PC-9 (cell line): ENCODE results near the gene MMAB. TPM values are rescaled to one million over a fixed set of nuclear protein-coding genes. Genes with fewer than 3 reads are reported as not detected.

Source experiments
- BruUV-seq: library from RNA; stranded (reverse); fragments of 400-500 nt; replicated peaks from 2 replicates; lab custom pipeline; 2021; lab: Mats Ljungman, UMichigan
- CTCF ChIA-PET: fragments of 300-600 bp; sonication (Branson Sonifier 250); formaldehyde crosslinking; loops from one replicate; lab custom pipeline; 2022; ENCODE audit warnings: antibody characterized with exemption; lab: Charles Lee
- POLR2A ChIA-PET: fragments of 300-600 bp; sonication (Branson Sonifier 250); formaldehyde crosslinking; loops from one replicate; lab custom pipeline; 2022; ENCODE audit warnings: antibody characterized with exemption; ENCODE audit not compliant: unreplicated experiment; lab: Charles Lee
- DNase-seq, 2 experiments: peaks; one replicate each; pipeline versions ENCODE4 v3.0.0 to v3.0.0-alpha.2; 2015 to 2022; ENCODE audit warnings: mixed read lengths in 1 of 2
- H2AFZ ChIP-seq: fragments of 200-600 bp; sonication (generic); 2 replicates; pipeline ENCODE4 v1.8.1; 2017; ENCODE audit warnings: antibody characterized with exemption
- H3F3A ChIP-seq: fragments of 200-600 bp; sonication (generic); 2 replicates; pipeline ENCODE4 v1.8.1; 2017; ENCODE audit warnings: antibody characterized with exemption, mild to moderate bottlenecking, low read depth; ENCODE audit not compliant: insufficient read depth
- H3K27ac ChIP-seq: fragments of 200-600 bp; sonication (generic); 2 replicates; pipeline ENCODE4 v1.6.1; 2016; ENCODE audit warnings: mixed run types
- H3K27me3 ChIP-seq: fragments of 200-600 bp; sonication (generic); 2 replicates; pipeline ENCODE4 v1.6.1; 2016; ENCODE audit warnings: low read depth, mixed run types; ENCODE audit not compliant: insufficient read depth
- H3K36me3 ChIP-seq: fragments of 200-600 bp; sonication (generic); 2 replicates; pipeline ENCODE4 v1.6.1; 2016; ENCODE audit warnings: low read depth, mixed run types
- H3K4me1 ChIP-seq: fragments of 200-600 bp; sonication (generic); replicated peaks from 2 replicates; pipeline ENCODE4 v1.6.1; 2016; ENCODE audit warnings: mixed run types; ENCODE audit not compliant: insufficient read depth
- H3K4me2 ChIP-seq: fragments of 200-600 bp; sonication (generic); 2 replicates; pipeline ENCODE4 v1.6.1; 2017; ENCODE audit warnings: mixed run types
- H3K4me3 ChIP-seq: fragments of 200-600 bp; sonication (generic); 2 replicates; pipeline ENCODE4 v1.6.1; 2016; ENCODE audit warnings: mixed run types
- H3K79me2 ChIP-seq: fragments of 200-600 bp; sonication (generic); 2 replicates; pipeline ENCODE4 v1.6.1; 2017; ENCODE audit warnings: low read depth, mixed run types
- H3K9me2 ChIP-seq: fragments of 200-600 bp; sonication (generic); 2 replicates; pipeline ENCODE4 v1.8.1; 2017; ENCODE audit warnings: mild to moderate bottlenecking; ENCODE audit not compliant: insufficient read depth
- H3K9me3 ChIP-seq: fragments of 200-600 bp; sonication (generic); 2 replicates; pipeline ENCODE4 v1.8.1; 2016; ENCODE audit warnings: low read depth; ENCODE audit not compliant: insufficient read depth
- H4K20me1 ChIP-seq: fragments of 200-600 bp; sonication (generic); 2 replicates; pipeline ENCODE4 v1.8.1; 2017; ENCODE audit not compliant: insufficient read depth
- CTCF ChIP-seq: fragments of 200-600 bp; sonication (generic); conservative IDR thresholded peaks from 2 replicates; pipeline ENCODE4 v1.6.1; 2017; ENCODE audit warnings: mixed run types, antibody characterized with exemption, mild to moderate bottlenecking, moderate library complexity
- EZH2 ChIP-seq: fragments of 200-600 bp; sonication (generic); IDR thresholded peaks from 2 replicates; pipeline ENCODE4 v1.8.0; 2017; ENCODE audit warnings: antibody characterized with exemption, low read depth
- intact Hi-C: fragments of 100-400 bp; cut with micrococcal nuclease; formaldehyde crosslinking; loops from one replicate; pipeline ENCODE4 v1.10.0; 2022; ENCODE audit not compliant: unreplicated experiment
- total RNA-seq: library from RNA; stranded (reverse); gene quantifications from 2 replicates; pipeline ENCODE4 v1.2.3, GENCODE V29; 2021

Gene MMAB
- total RNA-seq, 1 experiment from 2014 or later: 84.3 TPM

- intact Hi-C loops: loop anchor here (2.0 kb wide), 1 partner anchor 124 kb away; no protein-coding TSS in a partner anchor
- H3K27me3 ChIP-seq: no peaks in the 10 kb centered on the region
- no peak overlapping the region for H3K4me3 ChIP-seq
- no peaks in the 10 kb centered on the region for H4K20me1 ChIP-seq
- H3K9me3 ChIP-seq: no peaks in the 10 kb centered on the region
- peaks cover 18% of the 10 kb centered on the region; the same call in 1 of the 2 replicates for H3F3A ChIP-seq
- CTCF ChIA-PET: interaction anchor here (1.0 to 1.3 kb wide), 3 partner anchors 11 to 188 kb away, joined by 3 read pairs; no protein-coding TSS in a partner anchor
- H3K4me1 ChIP-seq: peaks cover 30% of the 10 kb centered on the region
- H3K36me3 ChIP-seq: no peaks in the 10 kb centered on the region
- H3K79me2 ChIP-seq: no peaks in the 10 kb centered on the region
- DNase-seq: peak; percentile 79 to 80
- H2AFZ ChIP-seq: no peak overlapping the region
- H3K9me2 ChIP-seq: no peaks in the 10 kb centered on the region
- peak overlapping the region; percentile 59 for H3K27ac ChIP-seq
- BruUV-seq: no TSS peak
- TF ChIP-seq EZH2: no peak
- TF ChIP-seq CTCF: no peak
- H3K4me2 ChIP-seq: peak overlapping the region; percentile 47
- POLR2A ChIA-PET: interaction anchor here (0.6 to 1.3 kb wide), 4 partner anchors 13 to 123 kb away, joined by 5 to 11 read pairs (median 6); partner anchors contain the start of genes MMAB and MVK
Observed at GRCh38 chr12:109586385-109587296, 13.3 kb upstream of the MMAB start.

GRCh38 chr12:109583733-109584132 lies 10.4 kb upstream of the MMAB start:
- Histone ChIP-seq H3K27me3 (no peaks in the 10 kb centered on the region), H3K9me2 (no peaks in the 10 kb centered on the region), H4K20me1 (no peaks in the 10 kb centered on the region), H3F3A (peaks cover 18% of the 10 kb centered on the region; the same call in 1 of the 2 replicates), H3K9me3 (no peaks in the 10 kb centered on the region), H2AFZ (no peak overlapping the region), H3K4me1 (peaks cover 37% of the 10 kb centered on the region), H3K27ac (no peak overlapping the region), H3K36me3 (no peaks in the 10 kb centered on the region), H3K79me2 (no peaks in the 10 kb centered on the region), H3K4me2 (no peak overlapping the region), H3K4me3 (no peak overlapping the region)
- ChIA-PET POLR2A (no interaction called here), CTCF (no interaction called here)
- no peak for DNase-seq
- intact Hi-C loops: no loop called here
- TF ChIP-seq EZH2 (no peak), CTCF (no peak)
- BruUV-seq: no TSS peak

- peaks cover 37% of the 10 kb centered on the region for H3K4me1 ChIP-seq
- ChIA-PET POLR2A (interaction anchor here (1.5 kb wide), 1 partner anchor 9 kb away, joined by 8 read pairs; the partner anchor contains the start of genes MMAB and MVK), CTCF (interaction anchor here (0.6 to 0.7 kb wide), 2 partner anchors 20 to 38 kb away, joined by 3 to 17 read pairs; no protein-coding TSS in a partner anchor)
- H3K27me3 ChIP-seq: no peaks in the 10 kb centered on the region
- H3K9me2 ChIP-seq: no peaks in the 10 kb centered on the region
- H3K9me3 ChIP-seq: no peaks in the 10 kb centered on the region
- H3K79me2 ChIP-seq: no peaks in the 10 kb centered on the region
- H3K36me3 ChIP-seq: no peaks in the 10 kb centered on the region
- no peak overlapping the region for H3K4me3 ChIP-seq
- H3K4me2 ChIP-seq: no peak overlapping the region
- TF ChIP-seq EZH2 (no peak), CTCF (no peak; the same call in 1 of the 2 replicates)
- H3F3A ChIP-seq: peaks cover 18% of the 10 kb centered on the region; the same call in 1 of the 2 replicates
- DNase-seq: peak; percentile 41 to 79
- no peaks in the 10 kb centered on the region for H4K20me1 ChIP-seq
- intact Hi-C loops: no loop called here
- no peak overlapping the region for H2AFZ ChIP-seq
- BruUV-seq: no TSS peak
- peak overlapping the region; percentile 48; the same call in 1 of the 2 replicates for H3K27ac ChIP-seq
Observed at GRCh38 chr12:109582636-109583035, 9.3 kb upstream of the MMAB start.
